Astrocyte (in vitro differentiated cells and primary cell): ENCODE results near the gene AADAT. TPM values are rescaled to one million over a fixed set of nuclear protein-coding genes. Genes with fewer than 3 reads are reported as not detected.

Experiments used
- DNase-seq: peaks from one replicate; pipeline ENCODE4 v3.0.0-alpha.2; 2010; ENCODE audit warnings: low read depth
- FAIRE-seq: peaks from 2 replicates; lab custom pipeline; 2011; peaks lifted over from hg19 to GRCh38; lab: Jason Lieb, UNC
- H2AFZ ChIP-seq: 2 replicates; pipeline ENCODE4 v1.6.0; 2012; ENCODE audit warnings: low read depth, low read length, inconsistent platforms
- H3K27ac ChIP-seq: 2 replicates; pipeline ENCODE4 v1.5.1; 2011; ENCODE audit warnings: low read depth, low read length, inconsistent platforms
- H3K27me3 ChIP-seq: 2 replicates; pipeline ENCODE4 v1.6.0; 2011; ENCODE audit warnings: low read length, inconsistent platforms; ENCODE audit not compliant: insufficient read depth
- H3K36me3 ChIP-seq: 2 replicates; pipeline ENCODE4 v1.5.1; 2011; ENCODE audit warnings: low read length, inconsistent platforms; ENCODE audit not compliant: insufficient read depth
- H3K4me1 ChIP-seq: 2 replicates; pipeline ENCODE4 v1.5.1; 2011; ENCODE audit warnings: low read length, inconsistent platforms; ENCODE audit not compliant: insufficient read depth
- H3K4me2 ChIP-seq: 2 replicates; pipeline ENCODE4 v1.6.0; 2012; ENCODE audit warnings: low read length, inconsistent platforms
- H3K4me3 ChIP-seq: 2 replicates; pipeline ENCODE4 v1.5.1; 2011; ENCODE audit warnings: low read depth, mild to moderate bottlenecking, low read length, inconsistent platforms; ENCODE audit not compliant: insufficient read depth
- H3K79me2 ChIP-seq: 2 replicates; pipeline ENCODE4 v1.6.0; 2012; ENCODE audit warnings: mild to moderate bottlenecking, low read length, inconsistent platforms; ENCODE audit not compliant: insufficient read depth
- H3K9ac ChIP-seq: 2 replicates; pipeline ENCODE4 v1.6.0; 2012; ENCODE audit warnings: mild to moderate bottlenecking, low read length, inconsistent platforms
- H3K9me3 ChIP-seq: 2 replicates; pipeline ENCODE4 v1.5.1; 2012; ENCODE audit warnings: low read depth, mild to moderate bottlenecking, low read length, inconsistent platforms; ENCODE audit not compliant: insufficient read depth
- H4K20me1 ChIP-seq: 2 replicates; pipeline ENCODE4 v1.6.0; 2012; ENCODE audit warnings: low read length, inconsistent platforms; ENCODE audit not compliant: insufficient read depth
- H3K27ac Mint-ChIP-seq: one replicate; pipeline ENCODE4 v1.8.0; 2021; ENCODE audit warnings: mild to moderate bottlenecking, mixed read lengths; ENCODE audit not compliant: unreplicated experiment
- H3K27me3 Mint-ChIP-seq: one replicate; pipeline ENCODE4 v1.8.0; 2021; ENCODE audit warnings: low read depth, mixed read lengths; ENCODE audit not compliant: unreplicated experiment
- H3K36me3 Mint-ChIP-seq: one replicate; pipeline ENCODE4 v1.8.0; 2021; ENCODE audit warnings: low read depth, mixed read lengths; ENCODE audit not compliant: unreplicated experiment
- H3K4me1 Mint-ChIP-seq: one replicate; pipeline ENCODE4 v1.8.0; 2021; ENCODE audit warnings: low read depth, mixed read lengths; ENCODE audit not compliant: unreplicated experiment
- H3K4me3 Mint-ChIP-seq: one replicate; pipeline ENCODE4 v1.8.0; 2021; ENCODE audit warnings: mild to moderate bottlenecking, moderate library complexity, mixed read lengths; ENCODE audit not compliant: unreplicated experiment
- H3K9me3 Mint-ChIP-seq: one replicate; pipeline ENCODE4 v1.8.0; 2021; ENCODE audit warnings: mild to moderate bottlenecking, mixed read lengths; ENCODE audit not compliant: unreplicated experiment
- CTCF ChIP-seq: IDR thresholded peaks from 2 replicates; pipeline ENCODE4 v1.5.1; 2011; ENCODE audit warnings: low read depth, mild to moderate bottlenecking, inconsistent platforms, low read length, moderate library complexity; ENCODE audit not compliant: insufficient read depth
- EZH2 ChIP-seq: IDR thresholded peaks from 2 replicates; pipeline ENCODE4 v1.6.1; 2012; ENCODE audit warnings: mild to moderate bottlenecking, low read length, inconsistent platforms; ENCODE audit not compliant: insufficient read depth
- total RNA-seq: library from RNA; stranded (reverse); gene quantifications from 2 replicates; pipeline ENCODE4 v1.2.1, GENCODE V29; 2021

The AADAT gene
- total RNA-seq, 1 donor from 2014 or later, result 10.5 TPM

- Histone ChIP-seq H3K36me3 (no peaks in the 10 kb centered on the region), H3K4me1 (no peaks in the 10 kb centered on the region), H2AFZ (no peak overlapping the region), H3K4me3 (no peak overlapping the region), H3K9me3 (no peaks in the 10 kb centered on the region), H3K27me3 (peaks cover 3% of the 10 kb centered on the region), H4K20me1 (no peaks in the 10 kb centered on the region), H3K79me2 (no peaks in the 10 kb centered on the region), H3K27ac (no peak overlapping the region), H3K4me2 (no peak overlapping the region), H3K9ac (no peak overlapping the region)
- peaks cover 9% of the 10 kb centered on the region for H3K27me3 Mint-ChIP-seq
- H3K4me3 Mint-ChIP-seq, result no peak overlapping the region
- H3K4me1 Mint-ChIP-seq, result no peaks in the 10 kb centered on the region
- FAIRE-seq (no peak), DNase-seq (no peak)
- H3K9me3 Mint-ChIP-seq, result no peaks in the 10 kb centered on the region
- TF ChIP-seq CTCF (no peak), EZH2 (no peak)
- H3K27ac Mint-ChIP-seq, result no peak overlapping the region
- no peaks in the 10 kb centered on the region for H3K36me3 Mint-ChIP-seq
Measured at GRCh38 chr4:170037481-170037880, 52.3 kb downstream of the AADAT start.

GRCh38 chr4:170035845-170036244 lies 53.9 kb downstream of the AADAT start:
- no peak overlapping the region for H2AFZ ChIP-seq
- H3K79me2 ChIP-seq, result no peaks in the 10 kb centered on the region
- DNase-seq (no peak), FAIRE-seq (no peak)
- H3K27ac ChIP-seq, result no peak overlapping the region
- no peak overlapping the region for H3K4me2 ChIP-seq
- Mint-ChIP-seq H3K4me3 (no peak overlapping the region), H3K4me1 (peaks cover 4% of the 10 kb centered on the region), H3K27ac (no peak overlapping the region), H3K36me3 (peaks cover 2% of the 10 kb centered on the region), H3K9me3 (no peaks in the 10 kb centered on the region), H3K27me3 (peaks cover 6% of the 10 kb centered on the region)
- H3K9ac ChIP-seq, result no peak overlapping the region
- H3K36me3 ChIP-seq, result no peaks in the 10 kb centered on the region
- no peaks in the 10 kb centered on the region for H3K9me3 ChIP-seq
- H3K4me3 ChIP-seq, result no peak overlapping the region
- no peaks in the 10 kb centered on the region for H4K20me1 ChIP-seq
- no peaks in the 10 kb centered on the region for H3K4me1 ChIP-seq
- H3K27me3 ChIP-seq, result peaks cover 3% of the 10 kb centered on the region
- no peak for TF ChIP-seq CTCF
- no peak for TF ChIP-seq EZH2

GRCh38 chr4:170035231-170035630 lies 54.5 kb downstream of the AADAT start:
- H3K4me1 Mint-ChIP-seq, result peaks cover 4% of the 10 kb centered on the region
- Histone ChIP-seq H3K27me3 (peaks cover 3% of the 10 kb centered on the region), H3K4me2 (no peak overlapping the region), H3K9ac (no peak overlapping the region), H3K4me1 (no peaks in the 10 kb centered on the region), H2AFZ (no peak overlapping the region), H3K4me3 (no peak overlapping the region), H3K79me2 (no peaks in the 10 kb centered on the region), H4K20me1 (no peaks in the 10 kb centered on the region), H3K36me3 (no peaks in the 10 kb centered on the region), H3K27ac (no peak overlapping the region), H3K9me3 (no peaks in the 10 kb centered on the region)
- peaks cover 8% of the 10 kb centered on the region for H3K27me3 Mint-ChIP-seq
- TF ChIP-seq EZH2 (no peak), CTCF (no peak)
- no peaks in the 10 kb centered on the region for H3K9me3 Mint-ChIP-seq
- FAIRE-seq, result no peak
- no peak for DNase-seq
- no peak overlapping the region for H3K4me3 Mint-ChIP-seq
- peaks cover 2% of the 10 kb centered on the region for H3K36me3 Mint-ChIP-seq
- H3K27ac Mint-ChIP-seq, result no peak overlapping the region
